GM04504 (cell line): ENCODE data around the gene TDRD12.
"Not testable (repeated sequence)": the region's sequence is repeated elsewhere in the genome, so short reads cannot be mapped to it uniquely, and the experiment has no call there.

Source experiments
- DNase-seq: peaks from one replicate; pipeline ENCODE4 v3.0.0-alpha.2; 2012; ENCODE audit warnings: low read depth

Gene TDRD12

DNA sequence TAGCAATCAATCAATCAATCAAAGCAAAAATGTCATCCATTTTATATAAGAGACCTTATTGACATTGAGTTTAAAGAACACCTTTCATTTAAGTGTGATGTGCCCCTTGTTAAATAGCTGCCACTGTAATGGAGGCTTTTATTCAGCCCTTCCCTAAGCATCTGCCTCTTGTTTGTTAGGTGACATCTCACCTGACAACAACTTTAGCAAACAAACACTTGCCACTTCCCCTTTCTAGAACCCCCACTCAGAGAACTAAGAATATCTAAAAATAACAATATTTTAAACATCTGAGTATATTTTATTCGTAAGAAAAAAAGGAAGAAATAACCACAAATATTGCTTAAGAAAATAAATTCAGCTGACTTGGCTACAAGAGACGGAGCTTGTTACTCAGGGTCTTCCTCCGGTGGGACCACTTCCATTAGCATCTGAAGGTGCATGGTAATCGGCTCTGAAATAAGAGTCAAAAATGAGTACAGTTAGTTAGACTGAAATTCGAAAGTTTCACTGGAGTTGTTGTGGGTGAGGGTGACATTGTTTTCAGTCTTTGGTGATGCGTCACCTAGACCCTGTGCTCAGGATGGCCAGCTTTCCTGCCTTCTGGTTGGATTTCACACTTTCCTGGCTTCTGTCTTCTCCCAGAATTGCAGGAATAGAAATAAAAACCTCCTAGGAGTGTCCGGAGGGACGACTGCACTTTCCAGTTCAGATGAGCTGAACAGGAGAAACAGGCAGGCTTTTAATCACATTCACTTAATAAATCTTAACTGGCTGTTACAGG, 110.9 kb downstream of the TDRD12 start:
- DNase-seq = peak; percentile 4

DNA sequence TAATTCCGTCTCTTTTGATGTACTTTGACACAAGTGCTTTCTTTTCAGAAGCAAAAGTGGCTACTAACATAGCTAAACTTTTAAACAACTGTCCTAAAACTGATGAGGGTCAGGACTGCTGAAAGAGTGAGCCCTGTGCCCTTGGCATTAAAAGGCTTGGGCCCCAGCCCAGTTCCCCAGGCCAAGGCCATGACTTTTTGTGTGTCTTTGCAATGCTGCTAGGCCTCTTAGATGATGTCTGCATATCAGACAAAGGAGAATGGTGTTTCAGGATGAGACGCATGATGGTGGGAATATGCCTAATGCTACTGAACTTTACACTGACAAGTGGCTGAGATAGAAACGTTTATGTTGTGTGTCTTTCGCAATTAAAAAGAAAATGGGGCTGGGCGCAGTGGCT, 112.0 kb downstream of the TDRD12 start:
- DNase-seq = no peak

DNA sequence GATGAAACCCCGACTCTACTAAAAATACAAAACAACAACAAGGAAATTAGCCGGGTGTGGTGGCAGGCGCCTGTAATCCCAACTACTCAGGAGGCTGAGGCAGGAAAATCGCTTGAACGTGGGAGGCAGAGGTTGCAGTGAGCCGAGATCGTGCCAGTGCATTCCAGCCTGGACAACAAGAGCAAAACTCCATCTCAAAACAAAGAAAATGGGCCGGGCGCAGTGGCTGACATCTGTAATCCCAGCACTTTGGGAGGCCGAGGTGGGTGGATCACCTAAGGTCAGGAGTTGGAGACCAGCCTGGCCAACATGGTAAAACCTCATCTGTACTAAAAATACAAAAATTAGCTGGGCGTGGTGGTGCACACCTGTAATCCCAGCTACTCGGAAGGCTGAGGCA, 112.5 kb downstream of the TDRD12 start:
- not testable (repeated sequence) for DNase-seq

DNA sequence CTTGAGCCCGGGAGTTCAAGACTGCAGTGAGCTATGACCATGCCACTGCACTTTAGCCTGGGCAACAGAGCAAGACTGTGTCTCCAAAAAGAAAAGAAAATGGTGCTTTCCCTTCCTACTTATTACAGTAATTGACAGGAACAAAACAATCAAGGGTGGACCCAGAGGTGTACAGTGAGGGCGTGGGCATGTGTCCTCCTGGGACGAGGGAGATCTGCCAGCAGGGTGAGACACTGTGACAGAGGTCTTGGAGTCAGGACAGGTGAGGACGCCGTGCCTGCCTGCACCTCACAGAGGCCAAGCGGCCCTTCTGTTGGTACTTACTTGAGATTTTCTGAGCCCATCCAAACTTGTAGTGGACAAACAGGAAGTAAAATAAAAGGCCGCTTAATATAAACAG, 113.3 kb downstream of the TDRD12 start:
- not testable (repeated sequence) for DNase-seq

DNA sequence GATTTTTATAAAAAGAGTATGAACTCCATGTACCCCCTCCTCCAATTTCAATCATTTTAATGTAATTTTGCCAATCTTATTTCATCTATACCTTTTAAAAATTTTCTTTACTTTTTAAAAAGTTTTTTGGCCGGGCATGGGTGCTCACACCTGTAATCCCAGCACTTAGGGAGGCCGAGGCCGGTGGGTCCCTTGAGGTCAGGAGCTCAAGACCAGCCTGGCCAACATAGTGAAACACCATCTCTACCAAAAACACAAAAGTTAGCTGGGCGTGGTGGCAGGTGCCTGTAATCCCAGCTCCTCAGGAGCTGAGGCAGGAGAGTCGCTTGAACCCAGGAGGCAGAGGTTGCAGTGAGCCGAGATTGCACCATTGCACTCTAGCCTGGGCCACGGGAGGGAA, 113.8 kb downstream of the TDRD12 start:
- DNase-seq = not testable (repeated sequence)

DNA sequence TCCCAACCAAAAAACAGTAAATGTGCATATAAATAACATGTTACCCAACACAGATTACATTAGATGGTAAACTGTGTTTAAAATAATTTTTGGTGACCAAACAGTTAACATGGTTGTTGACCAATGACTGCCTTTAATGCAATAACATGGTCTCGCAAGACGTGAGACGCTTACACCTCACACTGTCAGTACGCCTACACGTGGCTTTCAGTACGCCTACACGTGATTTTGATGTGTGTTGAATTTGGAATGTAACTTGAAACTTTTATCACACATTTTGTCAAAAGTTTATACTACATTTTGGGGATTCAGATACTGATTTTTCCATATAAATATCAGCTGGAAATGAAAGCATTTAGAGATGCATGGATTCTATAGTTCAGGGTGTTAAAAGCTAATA, 118.0 kb downstream of the TDRD12 start:
- DNase-seq = no peak

DNA sequence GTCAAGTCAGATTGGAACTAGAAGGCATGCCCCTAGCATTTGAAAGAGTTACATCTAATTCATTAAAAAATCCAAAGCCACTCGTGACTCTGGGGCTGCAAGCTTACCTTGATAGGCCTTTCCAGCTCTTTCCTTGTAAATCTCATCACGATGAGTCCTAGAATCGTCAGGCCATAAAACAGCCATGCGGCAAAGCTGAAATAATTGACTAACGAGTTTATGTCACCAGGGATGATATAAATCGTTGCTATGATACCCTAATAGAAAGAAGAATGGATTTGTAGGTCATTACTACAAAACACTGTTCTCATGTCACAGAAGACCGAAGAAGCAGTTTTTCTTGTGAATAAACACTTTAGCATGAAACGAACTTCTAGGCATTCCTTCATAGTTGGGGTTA, 122.5 kb downstream of the TDRD12 start:
- DNase-seq = no peak

DNA sequence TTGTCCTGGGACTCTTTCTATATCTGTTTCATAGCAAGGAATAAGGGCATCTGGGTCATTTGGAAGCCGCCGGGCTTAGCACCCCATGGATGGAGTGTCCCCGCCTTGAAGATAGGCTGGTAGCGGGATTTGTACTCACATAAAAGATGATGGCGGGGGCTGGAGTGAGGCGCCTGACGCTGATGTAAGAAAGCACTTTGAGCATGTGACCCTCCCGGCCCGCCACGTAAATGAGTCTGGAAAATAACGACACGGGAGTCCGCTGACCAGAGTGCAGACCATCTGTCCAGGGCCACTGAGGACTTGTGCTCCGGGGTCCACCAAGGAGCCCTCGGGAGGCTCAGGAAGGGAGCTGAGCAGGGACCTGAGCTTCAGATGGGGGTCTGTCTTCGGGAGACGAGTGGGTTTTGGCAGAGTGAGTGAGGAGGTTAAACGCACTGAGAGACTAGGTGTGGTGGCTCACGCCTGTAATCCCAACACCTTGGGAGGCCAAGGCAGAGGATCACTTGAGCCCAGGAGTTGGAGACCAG, 124.2 kb downstream of the TDRD12 start:
- no peak for DNase-seq

DNA sequence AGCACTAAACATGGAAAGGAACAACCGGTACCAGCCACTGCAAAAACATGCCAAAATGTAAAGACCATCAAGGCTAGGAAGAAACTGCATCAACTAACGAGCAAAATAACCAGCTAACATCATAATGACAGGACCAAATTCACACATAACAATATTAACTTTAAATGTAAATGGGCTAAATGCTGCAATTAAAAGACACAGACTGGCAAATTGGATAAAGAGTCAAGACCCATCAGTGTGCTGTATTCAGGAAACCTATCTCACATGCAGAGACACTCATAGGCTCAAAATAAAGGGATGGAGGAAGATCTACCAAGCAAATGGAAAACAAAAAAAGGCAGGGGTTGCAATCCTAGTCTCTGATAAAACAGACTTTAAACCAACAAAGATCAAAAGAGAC, 128.5 kb downstream of the TDRD12 start:
- not testable (repeated sequence) for DNase-seq

DNA sequence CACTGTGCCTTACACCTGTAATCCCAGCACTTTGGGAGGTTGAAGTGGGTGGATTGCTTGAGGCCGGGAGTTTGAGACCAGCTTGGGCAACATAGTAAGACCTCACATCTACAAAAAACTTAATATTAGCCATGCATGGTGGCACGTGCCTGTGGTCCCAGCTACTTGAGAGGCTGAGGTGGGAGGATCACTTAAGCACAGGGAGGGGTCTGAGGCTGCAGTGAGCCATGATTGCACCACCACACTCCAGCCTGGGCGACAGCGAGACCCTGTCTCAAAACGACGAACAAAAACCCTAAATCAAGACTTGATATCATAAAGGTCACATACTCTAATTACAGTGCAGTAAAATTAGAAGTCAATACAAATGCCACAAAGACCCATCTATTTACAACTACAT, 132.6 kb downstream of the TDRD12 start:
- no peak for DNase-seq

DNA sequence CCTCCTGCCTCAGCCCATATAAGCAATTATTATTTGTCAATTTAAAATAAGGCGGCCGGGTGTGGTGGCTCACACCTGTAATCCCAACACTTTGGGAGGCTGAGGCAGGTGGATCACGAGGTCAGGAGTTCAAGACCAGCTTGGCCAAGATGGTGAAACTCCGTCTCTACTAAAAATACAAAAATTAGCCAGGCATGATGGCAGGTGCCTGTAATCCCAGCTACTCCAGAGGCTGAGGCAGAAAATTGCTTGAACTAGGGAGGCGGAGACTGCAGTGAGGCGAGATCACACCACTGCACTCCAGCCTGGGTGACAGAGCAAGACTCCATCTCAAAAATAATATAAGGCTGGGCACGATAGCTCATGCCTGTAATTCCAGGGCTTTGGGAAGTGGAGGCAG, 137.3 kb downstream of the TDRD12 start:
- not testable (repeated sequence) for DNase-seq

DNA sequence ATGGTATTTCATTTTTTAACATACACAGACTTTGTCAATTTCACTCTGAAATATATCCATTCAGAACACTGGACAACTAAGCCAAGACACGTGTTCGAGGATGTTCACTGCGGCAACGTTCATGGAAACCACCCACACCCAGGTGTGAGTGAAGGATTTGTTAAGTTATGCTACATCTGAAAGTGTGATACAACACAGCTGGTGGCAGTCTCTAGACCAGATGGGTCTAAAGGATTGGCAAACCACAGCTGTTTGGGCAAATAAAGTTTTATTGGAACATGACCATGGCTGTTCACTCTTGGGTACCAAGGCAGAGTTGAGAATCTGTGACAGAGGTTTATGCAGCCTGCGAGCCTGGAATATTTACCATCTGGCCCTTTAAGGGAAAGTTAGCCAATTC, 138.0 kb downstream of the TDRD12 start:
- DNase-seq = no peak

DNA sequence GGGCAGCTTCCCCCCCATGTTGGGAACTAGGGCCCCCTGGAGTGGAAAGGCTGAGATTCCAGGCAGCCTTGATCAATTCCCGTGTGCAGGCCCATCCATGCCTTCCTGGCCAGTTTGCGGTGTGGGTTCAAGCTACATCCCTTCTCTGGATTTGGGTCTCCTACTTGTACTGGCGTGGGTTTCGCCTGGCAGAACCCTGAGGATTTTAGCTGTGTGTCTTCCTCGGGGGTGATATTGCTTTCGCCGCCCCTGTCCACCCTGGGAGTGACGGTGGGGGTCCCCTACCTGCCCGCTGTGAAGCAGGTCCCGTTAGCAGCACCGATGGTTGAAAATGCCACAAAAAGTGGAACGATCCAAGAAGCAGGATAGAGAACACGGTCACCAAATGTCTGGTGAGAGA, 138.6 kb downstream of the TDRD12 start:
- no peak for DNase-seq

DNA sequence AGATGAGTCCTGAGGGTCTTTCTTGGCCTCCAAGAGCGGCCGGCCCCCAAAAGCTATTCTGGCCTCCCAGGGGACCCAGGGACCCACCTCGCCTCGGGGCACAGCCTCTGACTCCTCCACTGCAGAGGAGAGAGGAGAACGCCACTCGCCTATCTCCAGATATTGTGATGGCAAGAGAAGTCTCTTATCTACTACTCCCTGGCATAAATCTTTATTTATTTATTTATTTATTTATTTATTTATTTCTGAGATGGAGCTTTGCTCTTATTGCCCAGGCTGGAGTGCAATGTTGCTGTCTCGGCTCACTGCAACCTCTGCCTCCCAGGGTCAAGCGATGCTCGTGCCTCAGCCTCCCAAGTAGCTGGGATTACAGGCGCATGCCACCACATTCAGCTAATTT, 139.0 kb downstream of the TDRD12 start:
- DNase-seq = no peak

DNA sequence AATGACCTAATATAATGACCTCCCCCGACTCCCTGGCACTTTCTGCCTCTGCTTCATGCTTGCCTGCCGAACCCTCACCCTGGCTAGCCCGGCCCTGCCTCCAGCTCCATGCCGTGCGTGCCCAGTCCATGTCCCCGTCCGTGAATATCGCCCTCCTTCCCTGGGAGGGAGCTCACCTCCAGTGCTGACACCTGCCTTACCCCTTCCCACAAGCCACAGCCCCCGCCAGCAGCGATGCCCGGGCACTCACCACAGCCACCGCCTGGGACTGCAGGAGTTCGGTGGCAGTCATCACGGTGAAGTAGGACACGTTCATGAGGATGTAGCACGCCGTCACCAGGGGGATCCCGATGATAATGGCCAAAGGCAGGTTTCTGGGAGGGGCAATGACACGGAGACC, 140.0 kb downstream of the TDRD12 start:
- no peak for DNase-seq

DNA sequence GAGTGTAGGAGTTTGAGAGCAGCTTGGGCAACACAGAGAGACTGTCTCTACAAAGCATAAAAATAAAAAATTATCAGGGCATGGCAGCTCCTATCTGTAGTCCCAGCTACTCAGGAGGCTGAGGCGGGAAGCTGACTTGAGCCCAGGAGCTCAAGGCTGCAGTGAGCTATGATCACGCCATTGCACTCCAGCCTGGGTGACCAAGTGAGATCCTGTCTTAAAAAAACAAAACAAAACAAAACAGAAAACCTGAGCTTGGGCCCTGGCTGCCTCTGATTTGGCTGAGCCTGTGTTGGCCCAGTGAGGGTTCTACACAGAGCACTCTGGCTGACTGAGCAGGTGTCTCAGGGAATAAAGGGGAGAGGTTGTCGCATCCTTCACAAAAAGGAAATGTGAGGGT, 142.0 kb downstream of the TDRD12 start:
- DNase-seq = no peak

DNA sequence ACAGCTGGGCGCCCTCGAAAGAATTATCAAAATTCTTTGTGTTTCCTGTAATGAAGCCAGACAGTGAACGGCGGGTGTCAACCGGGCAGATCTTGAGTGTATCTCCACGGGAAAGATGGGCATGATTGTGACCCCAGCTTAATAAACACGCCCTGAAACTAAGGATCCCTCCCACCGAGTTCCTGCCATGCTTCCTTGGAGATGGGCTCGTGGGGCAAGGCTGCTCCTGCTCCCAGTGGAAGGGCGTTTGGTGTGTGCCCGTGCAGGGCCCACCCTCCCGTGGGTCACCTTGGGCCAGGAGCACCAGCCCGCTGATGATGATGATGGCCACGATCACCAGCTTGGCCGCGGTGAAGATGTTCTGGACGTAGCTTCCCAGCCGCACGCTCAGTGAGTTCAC, 142.6 kb downstream of the TDRD12 start:
- no peak for DNase-seq

DNA sequence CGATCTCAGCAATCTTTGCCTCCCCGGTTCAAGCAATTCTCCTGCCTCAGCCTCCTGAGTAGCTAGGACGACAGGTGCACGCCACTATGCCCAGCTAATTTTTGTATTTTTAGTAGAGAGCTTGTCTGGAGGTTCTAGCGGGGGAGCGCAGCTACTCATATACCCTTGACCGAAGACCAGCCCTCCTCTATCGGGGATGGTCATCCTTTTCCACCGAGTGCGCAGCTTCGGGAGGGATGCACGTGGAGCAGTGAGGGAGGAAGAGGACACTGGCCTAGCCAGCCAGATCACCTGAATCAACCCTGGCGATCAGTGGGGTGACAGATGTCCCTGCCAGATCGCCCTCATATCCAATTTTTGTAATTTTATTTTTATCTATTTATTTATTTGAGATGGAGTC, 143.2 kb downstream of the TDRD12 start:
- no peak for DNase-seq

DNA sequence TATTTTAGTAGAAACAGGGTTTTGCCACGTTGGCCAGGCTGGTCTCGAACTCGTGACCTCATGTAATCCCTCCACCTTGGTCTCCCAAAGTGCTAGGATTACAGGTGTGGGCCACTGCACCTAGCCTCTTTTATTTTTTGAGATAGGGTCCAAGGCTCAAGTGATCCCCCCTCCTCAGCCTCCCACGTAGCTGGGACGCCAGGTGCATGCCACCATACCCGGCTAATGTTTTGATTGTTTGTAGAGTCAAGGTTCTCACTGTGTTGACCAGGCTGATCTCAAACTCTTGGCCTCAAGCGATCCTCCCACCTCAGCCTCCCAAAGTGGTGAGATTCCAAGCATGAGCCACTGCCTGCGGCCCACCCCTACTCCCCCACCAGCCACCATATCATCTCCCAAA, 143.7 kb downstream of the TDRD12 start:
- DNase-seq = no peak

DNA sequence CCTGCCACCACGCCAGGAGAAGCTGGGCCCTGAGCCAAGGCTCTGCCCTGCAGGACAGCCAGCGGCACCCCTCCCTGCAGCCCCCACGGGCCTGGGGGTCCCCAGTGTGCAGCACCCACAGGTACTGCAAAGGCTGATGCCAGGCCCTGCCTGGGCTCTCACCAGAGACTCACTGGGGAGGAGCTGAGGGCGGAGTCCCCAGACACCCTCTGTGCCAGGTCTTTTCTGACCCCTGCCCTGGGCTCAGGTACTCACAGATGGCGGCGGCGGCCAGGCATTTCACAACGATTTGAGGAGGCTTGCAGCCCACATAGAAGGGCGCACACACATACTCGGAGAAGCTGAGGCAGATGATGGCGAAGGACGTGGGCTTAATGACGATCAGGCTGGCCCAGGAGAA, 144.3 kb downstream of the TDRD12 start:
- DNase-seq = no peak

DNA sequence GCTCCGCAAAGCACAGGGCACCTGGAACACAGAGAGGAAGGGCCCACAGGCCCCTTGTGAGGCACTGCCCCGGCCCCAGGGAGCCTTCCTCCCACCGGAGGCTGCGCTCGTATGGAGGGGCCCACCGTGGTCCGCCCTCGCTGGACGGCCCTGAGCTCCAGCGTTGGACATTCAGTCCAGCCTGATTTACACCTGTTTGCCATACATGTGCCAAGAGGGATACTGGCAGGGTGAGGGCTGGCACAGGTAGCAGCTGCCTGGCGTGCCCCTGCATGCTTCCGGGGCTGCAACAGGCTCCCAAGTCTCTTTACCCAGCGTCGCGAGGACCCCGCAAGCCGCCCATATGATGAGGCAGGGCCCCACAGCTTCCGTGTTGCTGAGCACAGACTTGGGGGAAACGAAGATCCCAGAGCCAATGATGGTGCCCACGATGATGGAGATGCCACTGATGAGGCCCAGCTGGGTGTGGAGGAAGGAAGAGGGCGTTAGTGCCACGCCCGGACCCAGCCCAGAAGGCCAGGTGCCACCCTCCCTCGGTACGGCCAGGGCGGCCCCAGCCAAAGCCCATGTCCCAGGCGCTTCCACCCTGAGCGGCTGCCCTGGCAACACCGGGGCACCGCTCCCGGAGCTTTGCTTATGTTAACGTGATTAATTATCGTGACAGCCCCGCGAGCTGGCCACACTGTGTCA, 144.9 kb downstream of the TDRD12 start:
- DNase-seq = no peak

DNA sequence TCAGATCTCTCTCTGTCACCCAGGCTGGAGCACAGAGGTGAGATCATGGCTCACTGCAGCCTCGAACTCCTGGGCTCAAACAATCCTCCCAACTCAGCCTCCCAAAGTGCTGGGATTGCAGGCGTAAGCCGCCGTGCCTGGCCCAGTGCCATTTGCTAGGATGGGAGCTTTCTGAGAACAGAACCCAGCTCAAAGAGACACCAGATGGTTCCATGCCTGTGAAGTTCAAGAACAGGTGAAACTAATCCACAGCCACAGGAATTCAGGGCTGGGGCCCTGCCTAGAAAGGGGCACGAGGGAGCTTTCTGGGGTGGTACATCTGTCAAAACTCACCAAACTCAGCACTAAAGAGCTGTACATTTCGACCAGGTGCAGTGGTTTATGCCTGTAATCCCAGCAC, 145.8 kb downstream of the TDRD12 start:
- DNase-seq = no peak

DNA sequence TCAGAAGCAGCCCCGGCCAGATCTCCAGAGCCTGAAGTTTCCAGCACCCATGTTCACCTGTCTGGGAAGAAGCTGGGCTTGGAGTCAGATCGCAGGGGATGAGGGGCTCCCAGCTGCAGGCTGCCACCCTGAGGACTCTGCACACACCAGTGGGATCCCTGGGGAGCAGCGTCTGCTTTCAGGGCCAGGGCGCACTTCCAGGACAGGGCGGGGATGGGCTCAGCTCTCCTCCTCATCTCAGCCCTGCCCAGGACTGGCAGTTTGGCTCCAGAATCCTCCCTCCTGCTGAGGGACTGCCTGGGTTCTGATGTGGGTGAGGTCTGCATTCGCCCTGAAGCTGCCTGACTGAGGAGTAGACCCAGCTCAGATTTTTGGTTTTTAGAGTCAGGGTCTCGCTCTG, 146.5 kb downstream of the TDRD12 start:
- DNase-seq = no peak
